Bronchial epithelial cell (primary cell): ENCODE results near the gene CTNNA2. TPM values are rescaled to one million over a fixed set of nuclear protein-coding genes. Genes with fewer than 3 reads are reported as not detected.

Source experiments
- DNase-seq: peaks from one replicate; pipeline ENCODE4 v3.0.0-alpha.2; 2010; ENCODE audit warnings: low read depth
- FAIRE-seq: peaks from 2 replicates; lab custom pipeline; 2011; peaks lifted over from hg19 to GRCh38; lab: Jason Lieb, UNC
- H3K27me3 ChIP-seq: 2 replicates; pipeline ENCODE4 v1.5.1; 2011; ENCODE audit warnings: low read length; ENCODE audit not compliant: control insufficient read depth, insufficient read depth
- H3K36me3 ChIP-seq: 2 replicates; pipeline ENCODE4 v1.5.1; 2011; ENCODE audit warnings: low read length; ENCODE audit not compliant: control insufficient read depth, insufficient read depth
- H3K4me3 ChIP-seq: 2 replicates; pipeline ENCODE4 v1.5.1; 2011; ENCODE audit warnings: mild to moderate bottlenecking, low read depth, low read length, control low read depth
- total RNA-seq: library from RNA; depleted of rRNA; stranded (reverse); fragments of >200 nt; gene quantifications from 2 replicates; pipeline ENCODE4 v1.2.1, GENCODE V29; 2014
- TF ChIP-seq, protein P1 (sequence below): IDR thresholded peaks from 2 replicates; pipeline ENCODE4 v1.5.1; 2011; ENCODE audit warnings: mild to moderate bottlenecking, moderate library complexity, low read length, control low read depth, inconsistent platforms; ENCODE audit not compliant: insufficient read depth, severe bottlenecking

Gene CTNNA2
- total RNA-seq, 1 donor from 2014 or later = not detected

DNA sequence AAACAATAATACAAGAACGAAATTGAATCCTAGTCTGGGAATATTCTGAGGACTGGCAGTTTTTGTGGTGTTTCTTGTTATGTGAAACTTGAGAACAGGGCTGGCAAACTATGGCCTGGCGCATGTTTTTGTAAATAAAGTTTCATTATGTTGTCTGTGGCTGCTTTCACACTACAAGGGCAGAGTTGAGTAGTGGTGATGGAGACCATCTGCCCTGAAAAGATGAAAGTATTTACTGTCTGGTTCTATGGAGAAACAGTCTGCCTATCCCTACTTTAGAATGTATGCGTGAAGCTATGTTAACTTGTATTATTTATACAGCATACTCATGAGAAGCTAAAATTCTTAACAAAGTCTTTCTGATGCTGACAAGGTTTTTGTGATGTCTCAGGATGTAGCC is 439.8 kb downstream of the CTNNA2 start:
- H3K27me3 ChIP-seq = no peaks in the 10 kb centered on the region
- no peak for DNase-seq
- TF ChIP-seq, protein P1, sequence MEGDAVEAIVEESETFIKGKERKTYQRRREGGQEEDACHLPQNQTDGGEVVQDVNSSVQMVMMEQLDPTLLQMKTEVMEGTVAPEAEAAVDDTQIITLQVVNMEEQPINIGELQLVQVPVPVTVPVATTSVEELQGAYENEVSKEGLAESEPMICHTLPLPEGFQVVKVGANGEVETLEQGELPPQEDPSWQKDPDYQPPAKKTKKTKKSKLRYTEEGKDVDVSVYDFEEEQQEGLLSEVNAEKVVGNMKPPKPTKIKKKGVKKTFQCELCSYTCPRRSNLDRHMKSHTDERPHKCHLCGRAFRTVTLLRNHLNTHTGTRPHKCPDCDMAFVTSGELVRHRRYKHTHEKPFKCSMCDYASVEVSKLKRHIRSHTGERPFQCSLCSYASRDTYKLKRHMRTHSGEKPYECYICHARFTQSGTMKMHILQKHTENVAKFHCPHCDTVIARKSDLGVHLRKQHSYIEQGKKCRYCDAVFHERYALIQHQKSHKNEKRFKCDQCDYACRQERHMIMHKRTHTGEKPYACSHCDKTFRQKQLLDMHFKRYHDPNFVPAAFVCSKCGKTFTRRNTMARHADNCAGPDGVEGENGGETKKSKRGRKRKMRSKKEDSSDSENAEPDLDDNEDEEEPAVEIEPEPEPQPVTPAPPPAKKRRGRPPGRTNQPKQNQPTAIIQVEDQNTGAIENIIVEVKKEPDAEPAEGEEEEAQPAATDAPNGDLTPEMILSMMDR = no peak
- no peaks in the 10 kb centered on the region for H3K36me3 ChIP-seq
- H3K4me3 ChIP-seq = no peak overlapping the region
- no peak for FAIRE-seq

DNA sequence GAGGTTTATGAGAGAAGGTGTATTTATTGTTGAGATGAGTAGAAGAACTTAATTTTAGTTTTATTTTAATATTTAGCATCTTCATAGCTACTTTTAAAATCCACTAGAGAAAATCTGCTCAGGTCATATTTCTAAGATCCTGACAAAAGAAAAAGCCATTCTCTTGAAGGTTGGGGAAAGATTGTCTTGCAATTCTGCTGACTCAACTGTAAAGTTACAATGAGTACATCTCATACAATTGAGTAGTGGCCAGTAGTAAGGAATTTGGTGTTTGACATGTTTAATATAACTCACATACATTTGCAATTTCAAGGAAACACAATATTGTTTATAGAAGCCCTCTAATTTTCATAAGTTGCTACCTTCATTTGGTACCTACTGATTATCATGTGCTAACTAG is 447.2 kb downstream of the CTNNA2 start:
- TF ChIP-seq, protein P1 = no peak
- Histone ChIP-seq H3K36me3 (no peaks in the 10 kb centered on the region), H3K4me3 (no peak overlapping the region), H3K27me3 (no peaks in the 10 kb centered on the region)
- FAIRE-seq = no peak
- no peak for DNase-seq

DNA sequence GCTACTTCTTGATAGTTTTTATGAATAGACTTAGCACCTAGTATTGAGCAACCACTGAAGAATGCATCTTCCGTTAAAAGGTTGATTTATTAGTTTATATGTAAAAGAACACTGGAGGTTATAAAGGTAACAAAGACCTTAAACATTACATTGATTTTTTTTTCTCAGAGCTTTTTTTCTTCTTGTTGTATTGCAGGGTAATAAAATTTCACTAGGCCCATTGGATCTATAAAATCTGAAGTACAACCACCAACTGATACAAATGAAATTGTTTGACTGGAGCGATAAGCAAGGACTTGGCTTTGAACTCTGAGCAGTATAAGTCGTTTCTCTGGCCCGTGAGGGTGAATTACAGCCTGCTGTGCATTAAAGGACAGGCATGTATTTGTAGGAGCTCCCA is 447.7 kb downstream of the CTNNA2 start:
- Histone ChIP-seq H3K4me3 (no peak overlapping the region), H3K36me3 (no peaks in the 10 kb centered on the region)
- DNase-seq = no peak

DNA sequence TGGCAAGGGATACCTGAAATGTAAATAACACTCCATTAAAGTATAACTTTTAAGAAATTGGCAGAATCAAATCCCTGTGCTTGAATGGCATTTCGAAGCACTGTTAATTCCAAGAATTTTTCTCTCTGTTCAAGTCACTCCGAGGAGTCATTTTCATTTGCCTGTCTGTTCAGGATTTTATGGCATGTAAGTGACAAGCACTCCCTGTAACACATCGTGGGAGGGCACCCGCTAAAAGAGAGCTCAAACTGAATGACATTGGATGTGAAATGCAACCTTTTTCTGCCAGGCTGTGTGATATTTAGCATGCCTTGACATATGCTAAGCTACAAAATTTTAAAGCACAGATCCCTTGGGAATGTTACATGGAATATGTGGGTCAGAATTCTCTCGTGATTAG is 452.1 kb downstream of the CTNNA2 start:
- H3K36me3 ChIP-seq = no peaks in the 10 kb centered on the region
- FAIRE-seq (no peak), DNase-seq (no peak)
- H3K4me3 ChIP-seq = no peak overlapping the region
- TF ChIP-seq, protein P1 = no peak
- no peaks in the 10 kb centered on the region for H3K27me3 ChIP-seq

More for the DNA sequence above, 447.7 kb downstream of the CTNNA2 start:
- TF ChIP-seq, protein P1 = no peak
- no peaks in the 10 kb centered on the region for H3K27me3 ChIP-seq
- FAIRE-seq = no peak

DNA sequence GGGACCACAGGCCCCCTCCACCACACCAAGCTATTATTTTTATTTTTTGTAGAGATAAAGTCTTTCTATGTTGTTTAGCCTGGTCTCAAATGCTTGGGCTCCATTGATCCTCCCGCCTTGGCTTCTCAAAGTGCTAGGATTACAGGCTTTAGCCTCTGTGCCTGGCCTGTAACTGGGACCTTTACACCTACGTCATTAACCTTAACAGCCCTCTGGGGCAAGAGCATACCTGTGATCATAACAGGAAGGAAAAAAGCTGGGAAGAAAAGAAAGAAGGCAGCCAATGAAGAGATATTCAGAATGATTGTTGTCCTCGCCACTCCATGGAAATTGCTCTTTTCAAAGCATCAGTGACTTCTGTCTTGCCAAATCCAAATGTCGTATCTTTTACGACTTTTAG is 453.5 kb downstream of the CTNNA2 start:
- no peak for DNase-seq
- no peak for FAIRE-seq
- TF ChIP-seq, protein P1 = no peak

DNA sequence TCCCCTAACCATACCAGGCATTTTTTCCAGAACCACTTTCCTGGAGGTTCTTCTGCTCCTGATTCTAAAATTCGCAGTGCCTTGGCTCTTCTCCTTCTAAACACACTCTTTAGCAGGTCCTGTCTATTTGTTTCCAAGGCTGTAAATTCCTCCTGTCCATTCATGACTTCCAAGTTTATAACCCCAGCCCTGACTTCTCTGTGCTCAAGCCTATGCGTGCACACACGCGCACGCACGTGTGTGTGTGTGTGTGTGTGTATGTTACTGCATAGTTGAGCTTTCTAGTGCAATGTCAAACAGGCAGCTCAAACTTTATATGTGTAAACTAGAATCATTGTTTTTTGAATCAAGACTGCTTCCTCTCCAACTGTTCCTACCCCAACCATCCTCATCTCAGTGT is 454.0 kb downstream of the CTNNA2 start:
- no peaks in the 10 kb centered on the region for H3K27me3 ChIP-seq
- FAIRE-seq (no peak), DNase-seq (no peak)
- no peaks in the 10 kb centered on the region for H3K36me3 ChIP-seq
- TF ChIP-seq, protein P1 = no peak
- no peak overlapping the region for H3K4me3 ChIP-seq

More for the DNA sequence above, 453.5 kb downstream of the CTNNA2 start:
- Histone ChIP-seq H3K36me3 (no peaks in the 10 kb centered on the region), H3K27me3 (no peaks in the 10 kb centered on the region), H3K4me3 (no peak overlapping the region)
